GM23338 (cell line): Measurements from ENCODE around the gene ANKRD63. TPM values are rescaled to one million over a fixed set of nuclear protein-coding genes. Genes with fewer than 3 reads are reported as not detected.

ENCODE experiments used
- ATAC-seq: fragments of 200-7000 bp; cut with Tn5 transposase; 3 replicates; pipeline ENCODE4 v1.9.1; 2020
- DNase-seq: peaks from one replicate; pipeline ENCODE4 v3.0.0-alpha.2; 2015; ENCODE audit warnings: low spot score
- H2AFZ ChIP-seq: fragments of 200-600 bp; sonication (generic); 2 replicates; pipeline ENCODE4 v1.8.0; 2016; ENCODE audit warnings: antibody characterized with exemption, mild to moderate bottlenecking, moderate library complexity
- H3F3A ChIP-seq: fragments of 200-600 bp; sonication (generic); replicated peaks from 2 replicates; pipeline ENCODE4 v1.8.0; 2017; ENCODE audit warnings: antibody characterized with exemption, mixed run types, low read depth
- H3K27ac ChIP-seq: fragments of 200-600 bp; sonication (generic); 2 replicates; pipeline ENCODE4 v1.6.1; 2016; ENCODE audit warnings: low read depth
- H3K27me3 ChIP-seq: fragments of 200-600 bp; sonication (generic); 2 replicates; pipeline ENCODE4 v1.8.0; 2016; ENCODE audit warnings: mild to moderate bottlenecking, mixed run types, moderate library complexity; ENCODE audit not compliant: insufficient read depth
- H3K36me3 ChIP-seq: fragments of 200-600 bp; sonication (generic); 2 replicates; pipeline ENCODE4 v1.8.0; 2016; ENCODE audit warnings: mild to moderate bottlenecking; ENCODE audit not compliant: insufficient read depth
- H3K4me1 ChIP-seq: fragments of 200-600 bp; sonication (generic); 2 replicates; pipeline ENCODE4 v1.8.0; 2016; ENCODE audit warnings: mild to moderate bottlenecking, moderate library complexity; ENCODE audit not compliant: insufficient read depth
- H3K4me2 ChIP-seq: fragments of 200-600 bp; sonication (generic); 2 replicates; pipeline ENCODE4 v1.7.1; 2017; ENCODE audit warnings: mixed run types
- H3K4me3 ChIP-seq: fragments of 200-600 bp; sonication (generic); 2 replicates; pipeline ENCODE4 v1.6.1; 2016; ENCODE audit warnings: mixed run types
- H3K79me2 ChIP-seq: fragments of 200-600 bp; sonication (generic); replicated peaks from 2 replicates; pipeline ENCODE4 v1.8.0; 2017; ENCODE audit warnings: mild to moderate bottlenecking; ENCODE audit not compliant: insufficient read depth
- H3K9me2 ChIP-seq: fragments of 200-600 bp; sonication (generic); 2 replicates; pipeline ENCODE4 v1.8.0; 2017; ENCODE audit not compliant: insufficient read depth
- H4K20me1 ChIP-seq: fragments of 200-600 bp; sonication (generic); replicated peaks from 2 replicates; pipeline ENCODE4 v1.8.0; 2017; ENCODE audit warnings: mild to moderate bottlenecking; ENCODE audit not compliant: insufficient read depth
- H3K27ac Mint-ChIP-seq: 2 replicates; pipeline ENCODE4 v1.8.0; 2020; ENCODE audit warnings: inconsistent platforms, mild to moderate bottlenecking, moderate library complexity, mixed read lengths
- H3K27me3 Mint-ChIP-seq: 3 replicates; pipeline ENCODE4 v1.8.0; 2022; ENCODE audit warnings: low read depth, mild to moderate bottlenecking, moderate library complexity, mixed read lengths, inconsistent platforms; ENCODE audit not compliant: insufficient read depth, poor library complexity
- H3K36me3 Mint-ChIP-seq: 3 replicates; pipeline ENCODE4 v1.8.0; 2021; ENCODE audit warnings: low read depth, mild to moderate bottlenecking, inconsistent platforms, moderate library complexity, mixed read lengths
- H3K4me1 Mint-ChIP-seq: 3 replicates; pipeline ENCODE4 v1.8.0; 2020; ENCODE audit warnings: mild to moderate bottlenecking, inconsistent platforms, mixed read lengths
- H3K4me3 Mint-ChIP-seq: 3 replicates; pipeline ENCODE4 v1.8.0; 2021; ENCODE audit warnings: moderate library complexity, mild to moderate bottlenecking, inconsistent platforms, mixed read lengths
- H3K9me3 Mint-ChIP-seq: 3 replicates; pipeline ENCODE4 v1.8.0; 2020; ENCODE audit warnings: moderate library complexity, mild to moderate bottlenecking, inconsistent platforms, mixed read lengths
- JUNB ChIP-seq: IDR thresholded peaks from one replicate; pipeline ENCODE4 v1.6.1; 2016; ENCODE audit warnings: antibody characterized with exemption; ENCODE audit not compliant: unreplicated experiment
- NANOG ChIP-seq: IDR thresholded peaks from 2 replicates; pipeline ENCODE4 v1.6.1; 2016; ENCODE audit warnings: antibody characterized with exemption, borderline replicate concordance
- STAT1 ChIP-seq: IDR thresholded peaks from one replicate; pipeline ENCODE4 v1.6.1; 2016; ENCODE audit warnings: antibody characterized with exemption; ENCODE audit not compliant: unreplicated experiment
- polyA plus RNA-seq: library from polyadenylated mRNA; unstranded; fragments of >200 nt; fragmentation: Nextera tagmentation; extraction: Ambion mirVana; gene quantifications from 2 replicates; pipeline ENCODE4 v1.2.1, GENCODE V29; 2016
- total RNA-seq: library from RNA; depleted of rRNA; stranded (reverse); fragments of >200 nt; shearing (Covaris generic); gene quantifications from 2 replicates; pipeline ENCODE4 v1.2.3, GENCODE V29; 2014
- TF ChIP-seq, protein P1 (sequence below): IDR thresholded peaks from 2 replicates; pipeline ENCODE4 v1.6.1; 2016; ENCODE audit warnings: antibody characterized with exemption
- TF ChIP-seq, protein P2 (sequence below): fragments of 250-450 bp; sonication (Bioruptor Pico); IDR thresholded peaks from 2 replicates; pipeline ENCODE4 v1.5.0; 2020; ENCODE audit warnings: mild to moderate bottlenecking, moderate library complexity

Gene ANKRD63
- total and polyA plus RNA-seq, 2 experiments from 2014 or later, result 0.59 TPM; not detected in 1

DNA sequence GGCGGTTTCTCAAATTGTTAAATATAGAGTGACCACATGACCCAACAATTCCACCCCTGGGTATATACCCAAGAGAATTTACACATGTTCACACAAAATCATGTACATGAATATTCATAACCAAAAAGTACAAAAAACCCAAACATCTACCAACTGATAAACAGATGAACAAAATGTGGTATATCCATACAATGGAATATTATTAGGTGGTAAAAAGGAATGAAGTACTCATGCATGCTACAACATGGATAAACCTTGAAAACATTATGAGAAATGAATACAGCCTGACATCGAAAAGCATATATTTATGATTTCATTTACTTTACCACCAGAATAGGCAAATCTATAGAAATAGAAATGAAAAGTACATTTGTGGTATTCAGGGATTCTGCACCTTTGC is 17.5 kb upstream of the ANKRD63 start:
- Histone ChIP-seq H3K27me3 (no peaks in the 10 kb centered on the region), H3K4me2 (no peak overlapping the region), H2AFZ (no peak overlapping the region), H3F3A (no peaks in the 10 kb centered on the region), H3K27ac (no peak overlapping the region), H3K9me2 (no peaks in the 10 kb centered on the region), H4K20me1 (no peaks in the 10 kb centered on the region), H3K4me1 (peaks cover 4% of the 10 kb centered on the region; the same call in 1 of the 2 replicates), H3K36me3 (no peaks in the 10 kb centered on the region), H3K79me2 (no peaks in the 10 kb centered on the region), H3K4me3 (no peak overlapping the region)
- no peak overlapping the region for H3K27ac Mint-ChIP-seq
- DNase-seq (no peak), ATAC-seq (no peak)
- peaks cover 12% of the 10 kb centered on the region for H3K36me3 Mint-ChIP-seq
- peaks cover 23% of the 10 kb centered on the region for H3K4me1 Mint-ChIP-seq
- peaks cover 15% of the 10 kb centered on the region for H3K9me3 Mint-ChIP-seq
- H3K27me3 Mint-ChIP-seq, result peaks cover 32% of the 10 kb centered on the region
- TF ChIP-seq NANOG, result no peak
- TF ChIP-seq, protein P1, sequence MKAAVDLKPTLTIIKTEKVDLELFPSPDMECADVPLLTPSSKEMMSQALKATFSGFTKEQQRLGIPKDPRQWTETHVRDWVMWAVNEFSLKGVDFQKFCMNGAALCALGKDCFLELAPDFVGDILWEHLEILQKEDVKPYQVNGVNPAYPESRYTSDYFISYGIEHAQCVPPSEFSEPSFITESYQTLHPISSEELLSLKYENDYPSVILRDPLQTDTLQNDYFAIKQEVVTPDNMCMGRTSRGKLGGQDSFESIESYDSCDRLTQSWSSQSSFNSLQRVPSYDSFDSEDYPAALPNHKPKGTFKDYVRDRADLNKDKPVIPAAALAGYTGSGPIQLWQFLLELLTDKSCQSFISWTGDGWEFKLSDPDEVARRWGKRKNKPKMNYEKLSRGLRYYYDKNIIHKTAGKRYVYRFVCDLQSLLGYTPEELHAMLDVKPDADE, result no peak
- no peak for TF ChIP-seq STAT1
- TF ChIP-seq, protein P2, sequence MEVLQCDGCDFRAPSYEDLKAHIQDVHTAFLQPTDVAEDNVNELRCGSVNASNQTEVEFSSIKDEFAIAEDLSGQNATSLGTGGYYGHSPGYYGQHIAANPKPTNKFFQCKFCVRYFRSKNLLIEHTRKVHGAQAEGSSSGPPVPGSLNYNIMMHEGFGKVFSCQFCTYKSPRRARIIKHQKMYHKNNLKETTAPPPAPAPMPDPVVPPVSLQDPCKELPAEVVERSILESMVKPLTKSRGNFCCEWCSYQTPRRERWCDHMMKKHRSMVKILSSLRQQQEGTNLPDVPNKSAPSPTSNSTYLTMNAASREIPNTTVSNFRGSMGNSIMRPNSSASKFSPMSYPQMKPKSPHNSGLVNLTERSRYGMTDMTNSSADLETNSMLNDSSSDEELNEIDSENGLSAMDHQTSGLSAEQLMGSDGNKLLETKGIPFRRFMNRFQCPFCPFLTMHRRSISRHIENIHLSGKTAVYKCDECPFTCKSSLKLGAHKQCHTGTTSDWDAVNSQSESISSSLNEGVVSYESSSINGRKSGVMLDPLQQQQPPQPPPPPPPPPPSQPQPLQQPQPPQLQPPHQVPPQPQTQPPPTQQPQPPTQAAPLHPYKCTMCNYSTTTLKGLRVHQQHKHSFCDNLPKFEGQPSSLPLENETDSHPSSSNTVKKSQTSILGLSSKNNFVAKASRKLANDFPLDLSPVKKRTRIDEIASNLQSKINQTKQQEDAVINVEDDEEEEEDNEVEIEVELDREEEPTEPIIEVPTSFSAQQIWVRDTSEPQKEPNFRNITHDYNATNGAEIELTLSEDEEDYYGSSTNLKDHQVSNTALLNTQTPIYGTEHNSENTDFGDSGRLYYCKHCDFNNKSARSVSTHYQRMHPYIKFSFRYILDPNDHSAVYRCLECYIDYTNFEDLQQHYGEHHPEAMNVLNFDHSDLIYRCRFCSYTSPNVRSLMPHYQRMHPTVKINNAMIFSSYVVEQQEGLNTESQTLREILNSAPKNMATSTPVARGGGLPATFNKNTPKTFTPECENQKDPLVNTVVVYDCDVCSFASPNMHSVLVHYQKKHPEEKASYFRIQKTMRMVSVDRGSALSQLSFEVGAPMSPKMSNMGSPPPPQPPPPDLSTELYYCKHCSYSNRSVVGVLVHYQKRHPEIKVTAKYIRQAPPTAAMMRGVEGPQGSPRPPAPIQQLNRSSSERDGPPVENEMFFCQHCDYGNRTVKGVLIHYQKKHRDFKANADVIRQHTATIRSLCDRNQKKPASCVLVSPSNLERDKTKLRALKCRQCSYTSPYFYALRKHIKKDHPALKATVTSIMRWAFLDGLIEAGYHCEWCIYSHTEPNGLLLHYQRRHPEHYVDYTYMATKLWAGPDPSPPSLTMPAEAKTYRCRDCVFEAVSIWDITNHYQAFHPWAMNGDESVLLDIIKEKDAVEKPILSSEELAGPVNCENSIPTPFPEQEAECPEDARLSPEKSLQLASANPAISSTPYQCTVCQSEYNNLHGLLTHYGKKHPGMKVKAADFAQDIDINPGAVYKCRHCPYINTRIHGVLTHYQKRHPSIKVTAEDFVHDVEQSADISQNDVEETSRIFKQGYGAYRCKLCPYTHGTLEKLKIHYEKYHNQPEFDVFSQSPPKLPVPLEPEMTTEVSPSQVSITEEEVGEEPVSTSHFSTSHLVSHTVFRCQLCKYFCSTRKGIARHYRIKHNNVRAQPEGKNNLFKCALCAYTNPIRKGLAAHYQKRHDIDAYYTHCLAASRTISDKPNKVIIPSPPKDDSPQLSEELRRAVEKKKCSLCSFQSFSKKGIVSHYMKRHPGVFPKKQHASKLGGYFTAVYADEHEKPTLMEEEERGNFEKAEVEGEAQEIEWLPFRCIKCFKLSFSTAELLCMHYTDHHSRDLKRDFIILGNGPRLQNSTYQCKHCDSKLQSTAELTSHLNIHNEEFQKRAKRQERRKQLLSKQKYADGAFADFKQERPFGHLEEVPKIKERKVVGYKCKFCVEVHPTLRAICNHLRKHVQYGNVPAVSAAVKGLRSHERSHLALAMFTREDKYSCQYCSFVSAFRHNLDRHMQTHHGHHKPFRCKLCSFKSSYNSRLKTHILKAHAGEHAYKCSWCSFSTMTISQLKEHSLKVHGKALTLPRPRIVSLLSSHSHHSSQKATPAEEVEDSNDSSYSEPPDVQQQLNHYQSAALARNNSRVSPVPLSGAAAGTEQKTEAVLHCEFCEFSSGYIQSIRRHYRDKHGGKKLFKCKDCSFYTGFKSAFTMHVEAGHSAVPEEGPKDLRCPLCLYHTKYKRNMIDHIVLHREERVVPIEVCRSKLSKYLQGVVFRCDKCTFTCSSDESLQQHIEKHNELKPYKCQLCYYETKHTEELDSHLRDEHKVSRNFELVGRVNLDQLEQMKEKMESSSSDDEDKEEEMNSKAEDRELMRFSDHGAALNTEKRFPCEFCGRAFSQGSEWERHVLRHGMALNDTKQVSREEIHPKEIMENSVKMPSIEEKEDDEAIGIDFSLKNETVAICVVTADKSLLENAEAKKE (CRISPR knock-in tag), result no peak
- TF ChIP-seq JUNB, result no peak
- H3K4me3 Mint-ChIP-seq, result no peak overlapping the region
